Right cardiac atrium (tissue), 5 donors: ENCODE measurements around the gene CP. TPM values are rescaled to one million over a fixed set of nuclear protein-coding genes. Genes with fewer than 3 reads are reported as not detected.
A peak's percentile ranks its signal among the peaks of the same experiment; 100 is the strongest.
"Not testable (repeated sequence)": the region's sequence is repeated elsewhere in the genome, so short reads cannot be mapped to it uniquely, and the experiment has no call there.

ENCODE experiments used
- ATAC-seq, 2 donors: fragments of 200-7000 bp; cut with Tn5 transposase; one replicate each; pipeline versions ENCODE4 v1.8.0 to v1.9.1; 2020; ENCODE audit warnings: moderate library complexity in 2 of 2, mild to moderate bottlenecking in 1 of 2
- DNase-seq, 3 donors: peaks; one replicate each; pipeline ENCODE4 v3.0.0-alpha.2; 2020
- H3K27ac ChIP-seq: one replicate; pipeline ENCODE4 v1.5.1; 2013; ENCODE audit warnings: mild to moderate bottlenecking, low read length, control low read depth, moderate library complexity
- H3K27me3 ChIP-seq: one replicate; pipeline ENCODE4 v1.6.1; 2013; ENCODE audit not compliant: control insufficient read depth, insufficient read depth
- H3K4me1 ChIP-seq: one replicate; pipeline ENCODE4 v1.6.1; 2013; ENCODE audit warnings: low read length; ENCODE audit not compliant: control insufficient read depth, insufficient read depth
- H3K4me3 ChIP-seq: one replicate; pipeline ENCODE4 v1.5.1; 2013; ENCODE audit warnings: low read length, control low read depth
- H3K9me3 ChIP-seq: one replicate; pipeline ENCODE4 v1.6.1; 2013; ENCODE audit warnings: low read length; ENCODE audit not compliant: control insufficient read depth
- WGBS: extraction: QIAGEN DNeasy Blood & Tissue Kit; methylation state at CpG from one replicate; pipeline ENCODE4 v1.1.7; 2013; 5-methylcytosine and 5-hydroxymethylcytosine counted together
- intact Hi-C, 4 donors: fragments of 100-400 bp; cut with DNase I; formaldehyde crosslinking; loops; one replicate each; pipeline versions ENCODE4 v1.11.0 to v1.14.0; 2022 to 2023
- polyA plus RNA-seq: library from polyadenylated mRNA; stranded (reverse); fragments of 200-250 nt; gene quantifications from one replicate; pipeline ENCODE4 v1.2.3, GENCODE V29; 2013
- total RNA-seq, 4 donors: library from RNA; stranded (reverse); fragmentation: NEBNext Ultra II Directional; extraction: Animal tissue kit (Norgen Biotek cat#: 25700); gene quantifications; one replicate each; pipeline ENCODE4 v1.2.1, GENCODE V29; 2021
- donor health status: healthy with polysubstance abuse.
- donor health status: DM: no; HTN: yes; CAD: no.
- donor health status: DM: no; HTN: no; CAD: no.
- donor health status: DM: no; HTN: yes; CAD: no; lungs with severe emphysema.
- donor health status: DM: yes; HTN: yes; CAD: no.

Gene CP
- total and polyA plus RNA-seq, 5 donors, result 11.0 to 31.2 (median 24.5) TPM

- ATAC-seq (no peak), DNase-seq (no peak)
- intact Hi-C loops, result no loop called here
- H3K27ac ChIP-seq, result no peak overlapping the region
- no peaks in the 10 kb centered on the region for H3K9me3 ChIP-seq
- H3K4me1 ChIP-seq, result no peaks in the 10 kb centered on the region
- no peaks in the 10 kb centered on the region for H3K27me3 ChIP-seq
- H3K4me3 ChIP-seq, result no peak overlapping the region
- 62% methylated on average over 5 of the region's 5 CpGs for WGBS
These were observed 26.5 kb upstream of the CP start for GRCh38 chr3:149247929-149248691.

- H3K4me1 ChIP-seq, result no peaks in the 10 kb centered on the region
- no peaks in the 10 kb centered on the region for H3K9me3 ChIP-seq
- intact Hi-C loops, result no loop called here
- WGBS, result 77% methylated on average over 6 of the region's 6 CpGs
- no peak overlapping the region for H3K27ac ChIP-seq
- no peak overlapping the region for H3K4me3 ChIP-seq
- DNase-seq (no peak), ATAC-seq (no peak)
- H3K27me3 ChIP-seq, result no peaks in the 10 kb centered on the region
These were observed 25.5 kb upstream of the CP start for GRCh38 chr3:149247008-149247710.

- Histone ChIP-seq H3K27ac (no peak overlapping the region), H3K4me3 (no peak overlapping the region), H3K27me3 (no peaks in the 10 kb centered on the region), H3K9me3 (no peaks in the 10 kb centered on the region), H3K4me1 (no peaks in the 10 kb centered on the region)
- no peak for DNase-seq
- ATAC-seq, result peak; percentile 81
- intact Hi-C loops, result no loop called here
- 69% methylated on average over 3 of the region's 3 CpGs for WGBS
These were observed 24.3 kb upstream of the CP start for GRCh38 chr3:149245738-149246451.

GRCh38 chr3:149243540-149243939 is 21.9 kb upstream of the CP start:
- Histone ChIP-seq H3K27ac (no peak overlapping the region), H3K9me3 (no peaks in the 10 kb centered on the region), H3K27me3 (no peaks in the 10 kb centered on the region), H3K4me3 (no peak overlapping the region), H3K4me1 (no peaks in the 10 kb centered on the region)
- DNase-seq (no peak), ATAC-seq (no peak)
- intact Hi-C loops, result no loop called here

- WGBS, result 98% methylated on average over 1 of the region's 1 CpG
- H3K4me3 ChIP-seq, result no peak overlapping the region
- H3K27me3 ChIP-seq, result no peaks in the 10 kb centered on the region
- ATAC-seq (no peak), DNase-seq (no peak)
- H3K4me1 ChIP-seq, result no peaks in the 10 kb centered on the region
- intact Hi-C loops, result no loop called here
- no peaks in the 10 kb centered on the region for H3K9me3 ChIP-seq
- no peak overlapping the region for H3K27ac ChIP-seq
These were observed 17.8 kb upstream of the CP start for GRCh38 chr3:149239357-149239936.

GRCh38 chr3:149238268-149238667 is 16.6 kb upstream of the CP start:
- intact Hi-C loops, result not testable (repeated sequence)

GRCh38 chr3:149235599-149236424 is 14.2 kb upstream of the CP start:
- no peak for ATAC-seq
- WGBS, result 85% methylated on average over 4 of the region's 4 CpGs

More at GRCh38 chr3:149238268-149238667, 16.6 kb upstream of the CP start:
- H3K4me3 ChIP-seq, H3K9me3 ChIP-seq, H3K27ac ChIP-seq, DNase-seq, H3K4me1 ChIP-seq, ATAC-seq, H3K27me3 ChIP-seq: not testable (repeated sequence)
- 97% methylated on average over 2 of the region's 2 CpGs for WGBS

GRCh38 chr3:149234671-149235245 is 13.1 kb upstream of the CP start:
- 44% methylated on average over 5 of the region's 5 CpGs for WGBS
- ATAC-seq, result peak in 1 of 2 donors; percentile 86
- Histone ChIP-seq H3K27me3 (no peaks in the 10 kb centered on the region), H3K4me1 (no peaks in the 10 kb centered on the region), H3K27ac (no peak overlapping the region), H3K9me3 (no peaks in the 10 kb centered on the region), H3K4me3 (no peak overlapping the region)
- intact Hi-C loops, result no loop called here
- peak in 1 of 3 donors; percentile 39 for DNase-seq

More at GRCh38 chr3:149235599-149236424, 14.2 kb upstream of the CP start:
- H3K27ac ChIP-seq, result no peak overlapping the region
- no peaks in the 10 kb centered on the region for H3K4me1 ChIP-seq
- H3K27me3 ChIP-seq, result no peaks in the 10 kb centered on the region
- DNase-seq, result no peak
- no peak overlapping the region for H3K4me3 ChIP-seq
- intact Hi-C loops, result no loop called here
- no peaks in the 10 kb centered on the region for H3K9me3 ChIP-seq

GRCh38 chr3:149233323-149233722 is 11.7 kb upstream of the CP start:
- H3K4me1 ChIP-seq, result no peaks in the 10 kb centered on the region
- no peak for DNase-seq
- no peaks in the 10 kb centered on the region for H3K9me3 ChIP-seq
- no peak for ATAC-seq
- no peak overlapping the region for H3K4me3 ChIP-seq
- H3K27me3 ChIP-seq, result no peaks in the 10 kb centered on the region
- intact Hi-C loops, result no loop called here
- no peak overlapping the region for H3K27ac ChIP-seq
- WGBS, result 55% methylated on average over 4 of the region's 4 CpGs

- Histone ChIP-seq H3K4me1 (no peaks in the 10 kb centered on the region), H3K27ac (no peak overlapping the region), H3K4me3 (no peak overlapping the region), H3K27me3 (no peaks in the 10 kb centered on the region), H3K9me3 (no peaks in the 10 kb centered on the region)
- intact Hi-C loops, result no loop called here
- 75% methylated on average over 2 of the region's 2 CpGs for WGBS
- ATAC-seq, result no peak
- no peak for DNase-seq
These were observed 10.2 kb upstream of the CP start for GRCh38 chr3:149231871-149232270.
